IPS DF 6.9 (cell line): Measurements from ENCODE around the gene ZFPM1.
A peak's percentile ranks its signal among the peaks of the same experiment; 100 is the strongest.
"Not testable (repeated sequence)": the region's sequence is repeated elsewhere in the genome, so short reads cannot be mapped to it uniquely, and the experiment has no call there.

Experiments
- DNase-seq: peaks from one replicate; pipeline ENCODE4 v3.0.0-alpha.2; 2013; ENCODE audit warnings: low read depth, low spot score
- H3K27ac ChIP-seq: one replicate; pipeline ENCODE4 v1.5.1; 2013; ENCODE audit warnings: low read length, control low read depth
- H3K27me3 ChIP-seq: 2 replicates; pipeline ENCODE4 v1.6.1; 2013; ENCODE audit warnings: mild to moderate bottlenecking, low read length; ENCODE audit not compliant: control insufficient read depth, insufficient read depth
- H3K36me3 ChIP-seq: 2 replicates; pipeline ENCODE4 v1.6.1; 2013; ENCODE audit warnings: low read length; ENCODE audit not compliant: control insufficient read depth, insufficient read depth
- H3K4me1 ChIP-seq: 2 replicates; pipeline ENCODE4 v1.6.1; 2013; ENCODE audit warnings: low read length; ENCODE audit not compliant: control insufficient read depth, insufficient read depth
- H3K4me3 ChIP-seq: 2 replicates; pipeline ENCODE4 v1.5.1; 2013; ENCODE audit warnings: mild to moderate bottlenecking, low read length
- H3K9me3 ChIP-seq: 2 replicates; pipeline ENCODE4 v1.6.1; 2013; ENCODE audit warnings: low read length, inconsistent platforms; ENCODE audit not compliant: control insufficient read depth, insufficient read depth
- WGBS: extraction: QIAGEN DNeasy Blood & Tissue Kit; methylation state at CpG from one replicate; pipeline ENCODE4 v1.1.7; 2013; ENCODE audit warnings: mixed read lengths, missing lambda C conversion rate; ENCODE audit not compliant: insufficient read length, insufficient coverage; 5-methylcytosine and 5-hydroxymethylcytosine counted together

ZFPM1 gene

GRCh38 chr16:88466949-88467348 is 13.9 kb downstream of the ZFPM1 start:
- no peak overlapping the region for H3K27ac ChIP-seq
- no peak overlapping the region for H3K4me3 ChIP-seq
- peaks cover 10% of the 10 kb centered on the region for H3K4me1 ChIP-seq
- H3K27me3 ChIP-seq = no peaks in the 10 kb centered on the region
- no CpG with 5 or more reads among the region's 13 CpGs for WGBS
- no peaks in the 10 kb centered on the region for H3K9me3 ChIP-seq
- no peaks in the 10 kb centered on the region for H3K36me3 ChIP-seq
- DNase-seq = no peak

DNA sequence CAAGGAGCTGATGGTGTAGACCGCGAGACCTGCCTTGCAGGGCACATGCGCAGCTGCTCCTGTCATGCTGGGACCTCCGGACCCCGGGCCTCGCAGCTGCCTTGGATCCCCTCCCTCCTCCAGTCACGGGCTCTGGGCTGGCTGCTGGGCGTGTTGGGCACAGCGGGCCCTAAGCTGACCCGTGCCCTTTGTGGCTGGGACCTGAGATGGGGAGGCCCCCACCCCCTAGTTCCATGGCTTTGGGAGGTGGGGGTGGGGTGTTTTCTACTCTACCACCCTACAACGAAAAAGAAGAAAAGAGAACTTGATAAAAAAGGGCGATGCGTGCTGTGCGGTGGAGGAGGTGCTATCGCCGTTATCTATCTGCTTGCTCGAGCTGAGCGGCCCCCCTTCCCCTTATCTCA is 14.5 kb downstream of the ZFPM1 start:
- H3K27me3 ChIP-seq = no peaks in the 10 kb centered on the region
- WGBS = no CpG with 5 or more reads among the region's 18 CpGs
- no peak overlapping the region for H3K4me3 ChIP-seq
- no peaks in the 10 kb centered on the region for H3K36me3 ChIP-seq
- H3K4me1 ChIP-seq = peaks cover 8% of the 10 kb centered on the region
- no peak for DNase-seq
- no peak overlapping the region for H3K27ac ChIP-seq
- no peaks in the 10 kb centered on the region for H3K9me3 ChIP-seq

- H3K27ac ChIP-seq = no peak overlapping the region
- peak overlapping the region; percentile 7; the same call in 1 of the 2 replicates for H3K4me3 ChIP-seq
- H3K4me1 ChIP-seq = peaks cover 8% of the 10 kb centered on the region
- no peaks in the 10 kb centered on the region for H3K27me3 ChIP-seq
- no peaks in the 10 kb centered on the region for H3K9me3 ChIP-seq
- no CpG with 5 or more reads among the region's 20 CpGs for WGBS
- peak; percentile 76 for DNase-seq
- no peaks in the 10 kb centered on the region for H3K36me3 ChIP-seq
Observed at GRCh38 chr16:88468275-88469129, 15.4 kb downstream of the ZFPM1 start.

- DNase-seq = no peak
- Histone ChIP-seq H3K9me3 (no peaks in the 10 kb centered on the region), H3K27me3 (no peaks in the 10 kb centered on the region), H3K36me3 (no peaks in the 10 kb centered on the region), H3K4me1 (peaks cover 8% of the 10 kb centered on the region), H3K27ac (no peak overlapping the region), H3K4me3 (no peak overlapping the region)
- no CpG with 5 or more reads among the region's 19 CpGs for WGBS
Observed at GRCh38 chr16:88469615-88470395, 16.7 kb downstream of the ZFPM1 start.

DNA sequence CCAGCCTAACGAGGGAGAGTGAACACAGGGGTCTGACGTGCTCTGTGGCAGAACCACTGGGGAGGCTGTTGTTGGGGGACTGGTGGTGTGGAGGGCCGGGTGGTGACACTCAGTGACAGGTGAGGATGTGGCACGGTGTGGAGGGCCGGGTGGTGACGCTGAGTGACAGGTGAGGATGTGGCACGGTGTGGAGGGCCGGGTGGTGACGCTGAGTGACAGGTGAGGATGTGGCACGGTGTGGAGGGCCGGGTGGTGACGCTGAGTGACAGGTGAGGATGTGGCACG is 17.3 kb downstream of the ZFPM1 start:
- DNase-seq, H3K4me1 ChIP-seq, H3K27me3 ChIP-seq, H3K9me3 ChIP-seq, H3K4me3 ChIP-seq, H3K27ac ChIP-seq, H3K36me3 ChIP-seq: not testable (repeated sequence)
- no CpG with 5 or more reads among the region's 13 CpGs for WGBS

GRCh38 chr16:88470696-88471095 is 17.6 kb downstream of the ZFPM1 start:
- not testable (repeated sequence) for H3K4me1 ChIP-seq
- WGBS = no CpG with 5 or more reads among the region's 24 CpGs

GRCh38 chr16:88471115-88471514 is 18.0 kb downstream of the ZFPM1 start:
- Histone ChIP-seq H3K4me1 (peaks cover 8% of the 10 kb centered on the region), H3K4me3 (no peak overlapping the region), H3K9me3 (no peaks in the 10 kb centered on the region), H3K27me3 (no peaks in the 10 kb centered on the region), H3K36me3 (no peaks in the 10 kb centered on the region), H3K27ac (no peak overlapping the region)
- WGBS = no CpG with 5 or more reads among the region's 17 CpGs
- no peak for DNase-seq

More at GRCh38 chr16:88470696-88471095, 17.6 kb downstream of the ZFPM1 start:
- not testable (repeated sequence) for DNase-seq, H3K36me3 ChIP-seq, H3K27me3 ChIP-seq, H3K4me3 ChIP-seq, H3K9me3 ChIP-seq, H3K27ac ChIP-seq

DNA sequence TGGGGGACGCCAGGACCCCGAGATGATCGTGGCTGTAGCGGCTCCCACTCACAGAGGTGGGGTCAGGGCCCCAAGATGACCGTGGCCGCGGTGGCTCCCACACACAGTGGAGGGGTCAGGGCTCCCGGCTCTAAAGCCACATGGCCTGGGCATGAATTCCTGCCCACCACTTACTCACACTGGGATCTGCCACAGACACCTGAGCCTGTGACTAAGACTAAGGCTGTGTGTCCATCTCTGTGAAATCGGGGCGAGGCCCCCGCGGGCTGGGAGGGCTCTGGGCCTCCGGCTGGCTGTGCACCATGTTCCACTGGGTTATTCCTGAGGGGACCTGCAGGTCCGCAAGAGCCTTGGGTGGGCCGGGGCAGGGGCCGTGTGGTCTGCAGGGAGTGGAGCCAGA is 18.5 kb downstream of the ZFPM1 start:
- no peak for DNase-seq
- Histone ChIP-seq H3K27ac (no peak overlapping the region), H3K4me1 (peaks cover 8% of the 10 kb centered on the region), H3K36me3 (no peaks in the 10 kb centered on the region), H3K4me3 (no peak overlapping the region), H3K9me3 (no peaks in the 10 kb centered on the region), H3K27me3 (no peaks in the 10 kb centered on the region)
- no CpG with 5 or more reads among the region's 16 CpGs for WGBS

- H3K4me1 ChIP-seq = peaks cover 8% of the 10 kb centered on the region
- no peak overlapping the region for H3K27ac ChIP-seq
- no peaks in the 10 kb centered on the region for H3K27me3 ChIP-seq
- H3K4me3 ChIP-seq = no peak overlapping the region
- no peaks in the 10 kb centered on the region for H3K9me3 ChIP-seq
- no CpG with 5 or more reads among the region's 12 CpGs for WGBS
- no peak for DNase-seq
- H3K36me3 ChIP-seq = no peaks in the 10 kb centered on the region
Observed at GRCh38 chr16:88472069-88472468, 19.0 kb downstream of the ZFPM1 start.

DNA sequence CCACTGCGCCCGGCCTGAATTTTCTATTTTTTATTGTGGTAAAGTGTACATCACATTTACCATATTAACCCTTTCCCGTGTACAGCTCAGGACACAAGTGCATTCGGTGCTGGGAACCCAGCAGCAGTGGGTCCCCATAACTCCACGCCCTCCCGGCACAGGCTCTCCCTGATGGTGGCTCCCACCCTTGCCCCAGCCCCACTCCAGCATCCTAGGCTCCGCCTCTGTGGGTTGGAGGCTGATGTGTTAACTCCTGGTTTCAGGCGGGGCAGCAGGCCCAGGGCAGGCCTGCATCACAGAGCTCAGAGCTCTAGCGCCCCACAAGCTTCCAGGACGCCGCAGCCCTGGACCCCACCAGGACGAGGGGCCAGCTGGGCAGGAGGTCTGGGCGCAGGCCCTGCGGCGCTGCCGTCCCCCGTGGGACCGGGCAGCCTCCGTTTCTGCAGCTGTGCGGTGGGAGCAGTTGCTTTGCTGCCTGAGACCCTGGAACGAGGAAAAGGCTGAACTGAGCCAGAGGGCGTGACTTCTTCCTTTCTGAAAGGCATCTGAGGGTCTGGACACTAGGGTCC is 19.6 kb downstream of the ZFPM1 start:
- Histone ChIP-seq H3K4me3 (no peak overlapping the region), H3K9me3 (no peaks in the 10 kb centered on the region), H3K27me3 (no peaks in the 10 kb centered on the region), H3K27ac (no peak overlapping the region), H3K36me3 (no peaks in the 10 kb centered on the region), H3K4me1 (peaks cover 6% of the 10 kb centered on the region)
- WGBS = no CpG with 5 or more reads among the region's 22 CpGs
- no peak for DNase-seq
